LNCAP (cell line): Measurements from ENCODE around the gene EEFSEC.

ENCODE experiments used
- TF ChIP-seq, protein P1 (sequence below): fragments of 450-650 bp; IDR thresholded peaks from 2 replicates; pipeline ENCODE4 v1.5.1; 2017; ENCODE audit warnings: mild to moderate bottlenecking

EEFSEC gene, protein sequence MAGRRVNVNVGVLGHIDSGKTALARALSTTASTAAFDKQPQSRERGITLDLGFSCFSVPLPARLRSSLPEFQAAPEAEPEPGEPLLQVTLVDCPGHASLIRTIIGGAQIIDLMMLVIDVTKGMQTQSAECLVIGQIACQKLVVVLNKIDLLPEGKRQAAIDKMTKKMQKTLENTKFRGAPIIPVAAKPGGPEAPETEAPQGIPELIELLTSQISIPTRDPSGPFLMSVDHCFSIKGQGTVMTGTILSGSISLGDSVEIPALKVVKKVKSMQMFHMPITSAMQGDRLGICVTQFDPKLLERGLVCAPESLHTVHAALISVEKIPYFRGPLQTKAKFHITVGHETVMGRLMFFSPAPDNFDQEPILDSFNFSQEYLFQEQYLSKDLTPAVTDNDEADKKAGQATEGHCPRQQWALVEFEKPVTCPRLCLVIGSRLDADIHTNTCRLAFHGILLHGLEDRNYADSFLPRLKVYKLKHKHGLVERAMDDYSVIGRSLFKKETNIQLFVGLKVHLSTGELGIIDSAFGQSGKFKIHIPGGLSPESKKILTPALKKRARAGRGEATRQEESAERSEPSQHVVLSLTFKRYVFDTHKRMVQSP

DNA sequence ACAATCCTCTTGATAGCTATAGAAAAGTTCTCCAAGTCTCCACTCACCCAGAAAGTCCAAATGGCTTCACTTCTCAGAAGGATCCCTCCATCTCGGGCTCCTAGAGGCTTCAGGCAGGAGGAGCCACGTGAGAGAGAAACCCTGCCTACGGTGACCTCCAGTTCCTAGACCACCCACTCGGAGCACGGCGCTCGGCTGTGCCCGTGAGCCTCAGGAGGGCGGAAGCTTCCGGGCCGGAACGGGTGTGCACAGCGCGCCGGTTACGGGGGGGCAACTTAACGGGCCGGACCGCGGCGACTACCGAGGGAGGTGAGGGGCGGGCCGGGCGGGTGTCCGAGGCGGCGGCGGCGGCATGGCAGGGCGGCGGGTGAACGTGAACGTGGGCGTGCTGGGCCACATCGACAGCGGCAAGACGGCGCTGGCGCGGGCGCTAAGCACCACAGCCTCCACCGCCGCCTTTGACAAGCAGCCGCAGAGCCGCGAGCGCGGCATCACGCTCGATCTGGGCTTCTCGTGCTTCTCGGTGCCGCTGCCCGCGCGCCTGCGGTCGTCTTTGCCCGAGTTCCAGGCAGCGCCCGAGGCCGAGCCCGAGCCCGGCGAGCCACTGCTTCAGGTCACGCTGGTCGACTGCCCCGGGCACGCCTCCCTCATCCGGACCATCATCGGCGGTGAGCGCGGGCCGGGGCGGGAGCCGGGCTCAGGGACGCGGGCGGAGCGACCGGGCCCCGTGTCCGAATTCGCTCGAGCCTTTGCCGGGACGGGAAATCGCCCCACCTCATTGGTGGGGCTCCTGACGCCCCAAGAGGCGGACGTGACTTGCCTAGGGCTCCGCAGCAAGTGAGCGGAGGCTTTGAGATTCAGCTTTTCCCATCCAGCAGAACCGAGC, at the start of gene EEFSEC:
EEFSEC (plus strand) TSS at position 326 of the 886 bp plus-strand sequence; CDS start at position 353, 27 bp downstream.
- TF ChIP-seq, protein P1, sequence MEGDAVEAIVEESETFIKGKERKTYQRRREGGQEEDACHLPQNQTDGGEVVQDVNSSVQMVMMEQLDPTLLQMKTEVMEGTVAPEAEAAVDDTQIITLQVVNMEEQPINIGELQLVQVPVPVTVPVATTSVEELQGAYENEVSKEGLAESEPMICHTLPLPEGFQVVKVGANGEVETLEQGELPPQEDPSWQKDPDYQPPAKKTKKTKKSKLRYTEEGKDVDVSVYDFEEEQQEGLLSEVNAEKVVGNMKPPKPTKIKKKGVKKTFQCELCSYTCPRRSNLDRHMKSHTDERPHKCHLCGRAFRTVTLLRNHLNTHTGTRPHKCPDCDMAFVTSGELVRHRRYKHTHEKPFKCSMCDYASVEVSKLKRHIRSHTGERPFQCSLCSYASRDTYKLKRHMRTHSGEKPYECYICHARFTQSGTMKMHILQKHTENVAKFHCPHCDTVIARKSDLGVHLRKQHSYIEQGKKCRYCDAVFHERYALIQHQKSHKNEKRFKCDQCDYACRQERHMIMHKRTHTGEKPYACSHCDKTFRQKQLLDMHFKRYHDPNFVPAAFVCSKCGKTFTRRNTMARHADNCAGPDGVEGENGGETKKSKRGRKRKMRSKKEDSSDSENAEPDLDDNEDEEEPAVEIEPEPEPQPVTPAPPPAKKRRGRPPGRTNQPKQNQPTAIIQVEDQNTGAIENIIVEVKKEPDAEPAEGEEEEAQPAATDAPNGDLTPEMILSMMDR: no peak

- TF ChIP-seq, protein P1: no peak
Observed at GRCh38 chr3:128107834-128108233, 45.4 kb upstream of the EEFSEC start.

DNA sequence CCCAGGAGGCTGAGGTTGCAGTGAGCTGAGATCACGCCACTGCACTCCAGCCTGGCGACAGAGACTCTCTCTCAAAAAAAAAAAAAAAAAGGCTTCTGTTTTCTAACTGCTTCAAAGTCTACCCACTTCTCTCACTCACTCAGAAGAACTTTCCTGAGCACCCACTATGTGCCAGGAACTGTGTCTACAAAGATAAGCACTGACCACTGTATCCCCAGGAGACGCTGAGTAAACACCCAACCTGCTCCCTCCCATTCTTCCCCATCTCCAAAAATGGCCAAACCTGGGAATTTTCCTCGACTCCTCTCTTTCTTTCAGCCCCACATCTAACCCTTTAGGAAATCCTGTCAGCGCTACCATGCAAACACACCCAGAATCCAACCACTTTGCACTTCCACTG, 42.1 kb upstream of the EEFSEC start:
- TF ChIP-seq, protein P1: no peak

GRCh38 chr3:128112357-128112968, 40.8 kb upstream of the EEFSEC start:
- TF ChIP-seq, protein P1: no peak

GRCh38 chr3:128113817-128114794, 39.2 kb upstream of the EEFSEC start:
- TF ChIP-seq, protein P1: no peak

DNA sequence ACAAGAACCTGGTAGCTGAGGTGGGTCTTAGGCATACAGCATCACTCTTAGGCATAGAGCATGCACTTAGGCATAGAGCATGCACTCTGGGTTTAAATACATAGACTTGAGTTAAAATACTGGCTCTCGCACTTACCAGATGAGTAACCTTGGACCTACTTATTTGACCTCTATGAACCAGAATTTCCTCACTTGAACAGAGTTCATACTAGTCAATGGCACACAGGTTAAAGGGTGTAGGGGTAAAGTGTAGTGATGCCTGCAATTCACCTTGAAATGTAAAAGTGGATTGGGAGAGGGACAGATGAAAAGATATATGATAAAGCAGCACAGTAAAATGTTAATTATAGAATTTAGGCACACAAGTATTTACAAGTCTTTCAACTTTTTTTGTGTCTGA, 31.3 kb upstream of the EEFSEC start:
- TF ChIP-seq, protein P1: no peak
